Ramos (cell line): ENCODE data around the gene CDK15.
"Not testable (repeated sequence)": the region's sequence is repeated elsewhere in the genome, so short reads cannot be mapped to it uniquely, and the experiment has no call there.

Source experiments
- in situ Hi-C: fragments of 300-500 bp; cut with MboI; formaldehyde crosslinking; loops from one replicate; pipeline ENCODE4 v1.14.3; 2022; ENCODE audit warnings: low sequenced_read_pairs; ENCODE audit not compliant: unreplicated experiment

The CDK15 gene

GRCh38 chr2:201806442-201807170 lies at the start of gene CDK15:
Gene CDK15 (plus strand): TSS chr2:201806537. CDS start chr2:201806665, 128 bp downstream.
- in situ Hi-C loops = no loop called here

DNA sequence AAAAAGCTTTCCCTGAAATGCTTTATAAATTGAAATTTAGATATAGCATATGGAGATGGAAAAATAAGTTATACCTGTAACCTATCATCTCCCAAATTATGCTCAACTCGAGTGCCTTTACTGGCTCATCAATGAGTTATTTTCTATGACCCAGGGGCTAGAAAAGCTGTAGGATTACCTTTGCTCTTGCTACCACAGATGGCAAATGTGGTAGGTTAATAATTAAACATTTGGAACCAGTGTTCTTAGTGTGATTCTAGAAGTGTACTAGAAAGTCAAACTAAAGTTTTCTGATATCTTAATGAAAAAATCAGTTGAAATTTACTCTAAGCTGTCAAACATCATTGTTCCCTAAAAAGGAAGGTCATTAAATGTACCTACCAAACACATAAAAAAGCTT lies 48.1 kb upstream of the CDK15 start:
- in situ Hi-C loops = no loop called here

DNA sequence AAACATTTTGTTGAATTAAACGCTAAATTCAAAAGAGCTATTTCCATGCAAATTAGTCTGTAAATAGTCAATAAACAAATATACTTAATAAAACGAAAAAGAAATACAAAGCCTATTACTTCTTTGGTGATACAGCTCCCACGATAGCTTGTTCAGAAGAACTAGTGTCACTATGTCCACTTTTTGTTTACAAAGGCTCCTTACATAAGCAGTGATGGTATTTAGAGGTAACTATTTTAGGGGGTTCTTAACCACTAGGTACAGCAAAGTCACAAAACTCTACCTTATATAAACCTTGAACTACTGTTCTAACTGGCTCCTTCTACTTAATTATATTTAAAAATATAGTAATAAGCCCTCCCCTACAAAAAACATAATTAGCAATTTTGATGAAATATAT lies 47.5 kb upstream of the CDK15 start:
- in situ Hi-C loops = no loop called here

DNA sequence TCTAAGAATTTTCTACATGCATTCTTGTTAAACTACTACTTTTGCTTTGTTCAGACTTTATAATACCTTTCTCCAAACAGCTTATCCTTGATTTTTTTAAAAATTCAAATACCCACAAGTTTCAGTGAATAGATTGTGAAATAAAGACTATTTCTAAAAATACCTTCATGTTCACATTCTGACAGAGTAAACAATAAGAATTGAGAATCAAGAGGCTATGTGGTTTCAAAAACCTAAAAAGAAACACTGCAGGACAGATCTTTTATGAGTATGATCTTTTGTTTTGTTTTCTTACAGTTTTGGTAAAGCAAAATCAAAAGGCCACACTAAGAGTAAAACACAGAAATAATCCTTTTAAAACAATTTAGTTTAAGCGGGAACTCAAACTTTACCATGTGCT lies 46.8 kb upstream of the CDK15 start:
- in situ Hi-C loops = no loop called here

- in situ Hi-C loops = no loop called here
Observed at GRCh38 chr2:201761101-201761500, 45.2 kb upstream of the CDK15 start.

GRCh38 chr2:201764469-201764868 lies 41.9 kb upstream of the CDK15 start:
- in situ Hi-C loops = not testable (repeated sequence)

DNA sequence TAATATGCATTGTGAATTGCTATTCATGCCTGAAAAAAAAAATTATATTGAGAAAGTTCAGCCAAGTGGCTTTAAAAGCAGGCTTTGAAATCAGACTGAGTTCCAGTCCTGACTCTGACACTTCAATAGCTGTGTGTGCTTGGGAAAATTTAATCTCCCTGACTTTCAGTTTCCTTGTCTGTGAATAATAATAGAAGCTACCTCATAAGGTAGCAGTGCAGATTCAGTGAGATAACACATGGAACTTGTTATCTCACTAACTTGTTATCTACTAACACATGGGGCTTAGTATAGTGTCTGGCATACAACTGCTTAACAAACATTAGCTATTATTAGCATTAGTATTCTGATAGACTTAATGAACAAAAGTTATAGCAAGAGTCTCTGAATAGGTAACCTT lies 40.5 kb upstream of the CDK15 start:
- in situ Hi-C loops = no loop called here

- in situ Hi-C loops = no loop called here
Observed at GRCh38 chr2:201768918-201769317, 37.4 kb upstream of the CDK15 start.

GRCh38 chr2:201769666-201770373 lies 36.5 kb upstream of the CDK15 start:
- in situ Hi-C loops = no loop called here

- in situ Hi-C loops = no loop called here
Observed at GRCh38 chr2:201773990-201774389, 32.3 kb upstream of the CDK15 start.

DNA sequence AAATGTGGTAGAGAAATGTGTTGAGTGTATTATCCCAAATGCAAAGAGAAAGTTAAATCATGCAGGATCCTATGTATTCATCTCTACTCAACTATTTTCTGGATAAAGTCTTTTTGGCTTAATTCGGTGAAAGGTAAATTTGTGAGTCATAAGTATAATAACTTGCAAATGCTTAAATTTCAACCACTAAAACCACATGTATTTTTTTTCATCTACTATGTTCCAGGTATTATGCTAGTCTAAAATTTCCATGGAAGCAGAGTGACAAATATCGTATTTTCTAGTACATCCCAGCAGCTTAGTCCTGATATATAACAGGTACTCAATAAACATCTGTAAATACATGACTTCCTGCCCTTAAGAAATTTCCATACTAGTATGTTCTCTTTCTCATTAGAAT lies 31.8 kb upstream of the CDK15 start:
- in situ Hi-C loops = no loop called here

DNA sequence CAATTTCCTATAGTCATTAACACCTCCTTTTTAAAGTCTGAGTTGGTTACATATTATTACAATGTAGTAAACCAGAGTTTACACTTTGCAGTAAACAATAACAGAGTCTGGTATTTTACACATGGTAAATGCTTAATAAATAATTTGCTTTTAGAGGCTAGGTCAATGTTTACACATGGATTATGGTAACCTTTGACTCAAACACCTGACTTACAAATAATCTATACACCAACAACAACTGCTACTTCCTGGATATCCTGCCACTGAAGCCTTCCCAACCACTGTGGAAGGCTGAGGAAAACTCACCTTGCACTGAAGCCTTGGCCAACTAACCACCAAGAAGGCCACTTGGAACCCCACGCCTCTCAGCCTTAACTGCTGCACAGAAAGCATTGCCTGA lies 31.0 kb upstream of the CDK15 start:
- in situ Hi-C loops = no loop called here

DNA sequence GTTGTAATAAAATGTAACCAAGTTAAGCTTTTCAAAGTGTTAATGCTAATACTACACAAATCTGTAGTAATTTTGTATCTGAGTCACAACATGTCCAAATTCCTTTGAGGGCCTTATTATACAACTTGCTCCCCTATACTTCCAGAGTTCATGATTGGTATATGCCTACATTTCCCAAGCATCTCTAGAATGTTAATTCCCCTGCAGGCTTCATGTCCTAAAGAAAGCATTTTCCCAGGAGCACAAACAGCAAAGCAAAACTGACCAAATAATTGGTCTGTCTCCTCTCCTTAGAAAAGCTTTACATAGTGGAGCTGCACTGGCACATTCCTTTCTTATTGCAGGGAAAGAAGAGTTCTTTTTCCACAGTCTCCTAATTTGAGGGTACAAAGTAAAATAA lies 29.3 kb upstream of the CDK15 start:
- in situ Hi-C loops = no loop called here

DNA sequence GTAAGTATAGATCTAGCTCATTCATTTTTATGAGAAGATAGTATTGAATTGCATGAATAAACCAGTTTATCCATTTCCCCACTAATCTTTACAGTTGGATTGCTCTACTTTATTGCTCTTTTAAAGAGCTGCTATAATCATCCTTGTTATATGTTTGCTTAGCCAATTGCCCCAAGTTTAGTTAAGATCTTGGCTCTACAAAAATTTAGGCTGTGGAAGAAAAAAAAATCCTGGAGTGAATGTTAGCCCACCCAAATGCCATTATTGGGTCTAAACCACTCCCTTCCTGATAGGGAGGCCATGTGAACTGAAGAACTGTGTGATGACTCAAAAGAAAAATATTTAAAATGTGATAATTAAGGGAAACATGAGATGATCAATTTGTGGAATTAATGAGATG lies 28.5 kb upstream of the CDK15 start:
- in situ Hi-C loops = no loop called here

DNA sequence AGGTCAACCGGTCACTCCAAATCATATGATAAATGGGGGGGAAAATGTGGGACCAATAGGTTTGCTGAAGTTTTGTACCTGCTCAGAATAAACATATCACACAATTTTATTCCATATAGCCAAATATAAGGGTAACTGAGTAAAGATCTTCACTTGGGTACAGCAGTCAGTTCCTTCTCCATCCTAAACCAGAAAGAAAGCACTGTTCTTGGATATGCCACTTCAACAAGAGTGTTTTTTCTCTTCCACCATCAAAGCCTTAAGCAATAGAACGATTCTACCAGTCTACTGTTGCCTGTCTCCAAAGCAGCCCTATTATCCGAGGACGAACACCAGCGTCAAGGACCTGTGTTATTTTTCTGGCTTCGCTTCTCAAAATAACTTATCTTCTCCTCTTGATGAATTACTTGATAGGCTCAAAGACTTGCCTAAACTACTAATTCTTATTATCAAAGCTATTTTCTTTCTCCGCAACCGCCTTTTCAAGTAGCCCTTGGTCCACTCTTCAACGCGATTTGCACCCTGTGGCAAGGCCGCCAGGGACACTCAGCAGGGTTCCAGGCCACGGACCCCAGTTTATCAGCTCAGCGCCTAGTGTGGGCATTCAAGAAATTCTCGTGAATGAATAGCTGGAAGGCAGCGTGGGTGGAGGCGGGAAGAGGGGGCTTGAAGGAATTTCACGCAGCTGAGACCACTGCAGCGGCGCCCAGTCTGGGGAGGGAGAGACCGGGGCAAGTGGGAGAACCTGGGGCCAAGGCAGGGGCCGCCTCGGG lies 26.2 kb upstream of the CDK15 start:
- in situ Hi-C loops = no loop called here

GRCh38 chr2:201780674-201781493 lies 25.5 kb upstream of the CDK15 start, which contains the start of gene ALS2:
Gene ALS2 (minus strand): TSS chr2:201780933. CDS start chr2:201768885, 12,048 bp downstream.
- in situ Hi-C loops = no loop called here

DNA sequence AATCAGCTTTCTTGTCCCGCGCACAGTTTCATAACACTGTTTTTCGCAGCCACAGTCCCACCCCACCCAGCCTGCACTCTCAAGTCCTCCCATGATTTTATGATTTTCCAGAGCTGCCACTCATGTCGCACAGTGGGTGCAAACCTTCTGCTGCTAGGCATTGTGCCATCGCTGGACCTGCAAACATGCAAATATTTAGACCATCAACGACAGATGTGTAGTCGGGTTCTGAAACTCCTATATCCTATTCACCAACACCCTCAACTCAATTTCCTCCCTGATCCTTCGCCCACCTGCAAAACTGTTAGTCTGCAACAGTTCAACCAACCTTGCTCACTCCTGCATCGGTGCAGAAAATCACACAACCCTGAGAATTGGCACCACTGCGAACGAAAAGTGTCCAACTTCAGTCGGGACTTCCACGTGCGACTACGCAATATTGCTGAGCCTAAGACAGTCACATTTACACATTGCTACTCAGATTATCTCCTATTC lies 24.7 kb upstream of the CDK15 start:
- in situ Hi-C loops = no loop called here

DNA sequence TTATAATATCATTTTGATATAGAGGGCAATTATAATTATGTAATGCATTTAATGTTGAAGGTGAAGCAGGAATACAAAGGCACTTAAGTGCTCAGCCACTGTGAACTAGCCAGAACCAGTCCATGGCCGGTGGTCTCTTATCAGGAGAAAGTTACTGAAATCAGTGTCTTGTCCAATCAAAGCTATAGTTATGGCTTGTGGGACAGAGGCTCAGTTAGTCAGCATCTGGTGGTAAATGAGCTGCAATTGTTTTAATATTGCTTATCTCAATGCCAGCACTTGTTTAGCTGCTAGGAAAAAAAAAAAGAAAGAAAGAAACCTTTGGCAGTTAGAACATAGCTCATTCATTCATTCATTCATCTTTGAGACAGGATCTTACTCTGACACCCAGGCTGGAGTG lies 21.8 kb upstream of the CDK15 start:
- in situ Hi-C loops = no loop called here

DNA sequence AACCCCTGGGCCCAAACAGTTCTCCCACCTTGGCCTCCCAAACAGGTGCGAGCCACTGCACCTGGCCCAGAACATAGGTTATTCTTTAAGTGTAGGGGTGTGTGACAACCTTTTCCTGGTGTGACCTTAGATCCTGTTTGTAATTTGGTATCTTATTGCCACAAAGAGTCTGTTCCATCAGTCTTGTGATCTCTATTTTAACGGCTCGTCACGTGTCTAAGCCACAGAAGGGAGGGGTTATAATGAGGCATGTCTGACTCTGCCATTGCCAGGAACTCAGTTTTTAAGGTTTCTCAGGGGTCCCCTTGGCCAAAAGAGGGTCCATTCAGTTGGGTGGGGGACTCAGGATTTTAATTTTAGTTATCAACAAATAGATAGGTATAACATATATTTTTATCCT lies 21.2 kb upstream of the CDK15 start:
- in situ Hi-C loops = no loop called here

DNA sequence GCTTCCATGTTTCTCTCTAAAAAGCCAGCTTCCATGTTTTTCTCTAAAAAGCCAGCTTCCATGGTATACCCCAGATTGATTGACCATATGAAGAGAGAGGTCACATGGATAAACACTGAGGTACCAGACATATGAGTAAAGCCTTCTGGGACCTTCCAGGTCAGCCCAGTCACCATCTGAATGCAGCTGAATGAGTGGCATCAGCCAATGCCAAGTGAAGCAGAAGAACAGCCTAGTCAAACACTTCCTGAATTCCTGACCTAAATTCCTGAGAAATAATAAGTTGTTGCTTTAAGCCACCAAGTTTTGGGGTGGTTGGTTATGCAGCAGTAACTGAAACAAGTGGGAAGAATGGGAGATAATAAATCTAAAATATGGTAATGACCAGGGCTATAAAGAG lies 19.9 kb upstream of the CDK15 start:
- in situ Hi-C loops = no loop called here
